Measurements from ENCODE around the gene ARMC9.

GRCh38 chr2:231423176-231423575, 224.7 kb downstream of the ARMC9 start:
- TF ChIP-seq ZNF8 (CRISPR knock-in tag; IDR thresholded peaks at IDR 0.05) (no peak), ARNTL (CRISPR knock-in tag; IDR thresholded peaks at IDR 0.05; ENCODE audit: borderline replicate concordance, low read depth) (no peak), ZC3H10 (CRISPR knock-in tag; IDR thresholded peaks at IDR 0.05) (no peak), CREB5 (CRISPR knock-in tag; IDR thresholded peaks at IDR 0.05; ENCODE audit: low read depth) (no peak), PATZ1 (CRISPR knock-in tag; IDR thresholded peaks at IDR 0.05; ENCODE audit: borderline replicate concordance) (no peak), ZFP3 (CRISPR knock-in tag; IDR thresholded peaks at IDR 0.05) (no peak), TOX (CRISPR knock-in tag; IDR thresholded peaks at IDR 0.05; ENCODE audit: borderline replicate concordance) (no peak), ZFP30 (CRISPR knock-in tag; IDR thresholded peaks at IDR 0.05) (no peak), TCF4 (CRISPR knock-in tag; IDR thresholded peaks at IDR 0.05; ENCODE audit: borderline replicate concordance) (no peak), BACH2 (CRISPR knock-in tag; IDR thresholded peaks at IDR 0.05; ENCODE audit: borderline replicate concordance) (no peak), RARB (CRISPR knock-in tag; IDR thresholded peaks at IDR 0.05) (no peak), GLIS3 (CRISPR knock-in tag; IDR thresholded peaks at IDR 0.05) (no peak)
- TF ChIP-seq, protein P1, sequence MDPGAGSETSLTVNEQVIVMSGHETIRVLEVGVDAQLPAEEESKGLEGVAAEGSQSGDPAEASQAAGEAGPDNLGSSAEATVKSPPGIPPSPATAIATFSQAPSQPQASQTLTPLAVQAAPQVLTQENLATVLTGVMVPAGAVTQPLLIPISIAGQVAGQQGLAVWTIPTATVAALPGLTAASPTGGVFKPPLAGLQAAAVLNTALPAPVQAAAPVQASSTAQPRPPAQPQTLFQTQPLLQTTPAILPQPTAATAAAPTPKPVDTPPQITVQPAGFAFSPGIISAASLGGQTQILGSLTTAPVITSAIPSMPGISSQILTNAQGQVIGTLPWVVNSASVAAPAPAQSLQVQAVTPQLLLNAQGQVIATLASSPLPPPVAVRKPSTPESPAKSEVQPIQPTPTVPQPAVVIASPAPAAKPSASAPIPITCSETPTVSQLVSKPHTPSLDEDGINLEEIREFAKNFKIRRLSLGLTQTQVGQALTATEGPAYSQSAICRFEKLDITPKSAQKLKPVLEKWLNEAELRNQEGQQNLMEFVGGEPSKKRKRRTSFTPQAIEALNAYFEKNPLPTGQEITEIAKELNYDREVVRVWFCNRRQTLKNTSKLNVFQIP (CRISPR knock-in tag; IDR thresholded peaks at IDR 0.05; ENCODE audit: borderline replicate concordance, low read depth), result no peak
- TF ChIP-seq, protein P2, sequence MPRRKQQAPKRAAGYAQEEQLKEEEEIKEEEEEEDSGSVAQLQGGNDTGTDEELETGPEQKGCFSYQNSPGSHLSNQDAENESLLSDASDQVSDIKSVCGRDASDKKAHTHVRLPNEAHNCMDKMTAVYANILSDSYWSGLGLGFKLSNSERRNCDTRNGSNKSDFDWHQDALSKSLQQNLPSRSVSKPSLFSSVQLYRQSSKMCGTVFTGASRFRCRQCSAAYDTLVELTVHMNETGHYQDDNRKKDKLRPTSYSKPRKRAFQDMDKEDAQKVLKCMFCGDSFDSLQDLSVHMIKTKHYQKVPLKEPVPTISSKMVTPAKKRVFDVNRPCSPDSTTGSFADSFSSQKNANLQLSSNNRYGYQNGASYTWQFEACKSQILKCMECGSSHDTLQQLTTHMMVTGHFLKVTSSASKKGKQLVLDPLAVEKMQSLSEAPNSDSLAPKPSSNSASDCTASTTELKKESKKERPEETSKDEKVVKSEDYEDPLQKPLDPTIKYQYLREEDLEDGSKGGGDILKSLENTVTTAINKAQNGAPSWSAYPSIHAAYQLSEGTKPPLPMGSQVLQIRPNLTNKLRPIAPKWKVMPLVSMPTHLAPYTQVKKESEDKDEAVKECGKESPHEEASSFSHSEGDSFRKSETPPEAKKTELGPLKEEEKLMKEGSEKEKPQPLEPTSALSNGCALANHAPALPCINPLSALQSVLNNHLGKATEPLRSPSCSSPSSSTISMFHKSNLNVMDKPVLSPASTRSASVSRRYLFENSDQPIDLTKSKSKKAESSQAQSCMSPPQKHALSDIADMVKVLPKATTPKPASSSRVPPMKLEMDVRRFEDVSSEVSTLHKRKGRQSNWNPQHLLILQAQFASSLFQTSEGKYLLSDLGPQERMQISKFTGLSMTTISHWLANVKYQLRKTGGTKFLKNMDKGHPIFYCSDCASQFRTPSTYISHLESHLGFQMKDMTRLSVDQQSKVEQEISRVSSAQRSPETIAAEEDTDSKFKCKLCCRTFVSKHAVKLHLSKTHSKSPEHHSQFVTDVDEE (CRISPR knock-in tag; IDR thresholded peaks at IDR 0.05), result no peak
